ENCODE data around the gene SAMD4B. TPM values are rescaled to one million over a fixed set of nuclear protein-coding genes. Genes with fewer than 3 reads are reported as not detected.

Gene SAMD4B
- total and polyA plus RNA-seq, 12 donors = 35.5 to 92.8 (median 49.8) TPM

DNA sequence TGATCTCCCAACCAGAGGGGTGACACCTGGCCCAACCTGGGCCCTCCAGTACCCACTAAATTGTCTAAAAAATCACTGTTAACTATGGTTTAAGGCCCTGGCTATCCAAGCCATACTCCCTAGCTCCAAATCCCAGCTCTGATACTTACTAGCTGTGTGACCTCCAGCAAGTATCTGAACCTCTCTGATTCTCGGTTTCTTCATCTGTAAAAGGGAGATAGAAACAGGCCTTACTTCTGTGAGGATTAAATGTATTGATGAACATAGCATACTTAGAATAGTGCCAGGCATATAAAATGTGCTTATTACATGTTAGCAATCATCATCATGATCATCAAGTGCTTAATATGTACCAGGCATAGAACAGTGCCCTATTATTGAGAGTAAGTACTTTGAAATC, 26.3 kb upstream of the SAMD4B start:
- peaks cover 0 to 37% (median 2%) of the 10 kb centered on the region in 7 donors for H3K27me3 ChIP-seq
- intact Hi-C loops (cut with DNase I) = no loop called here
- H3K4me3 ChIP-seq = no peak overlapping the region
- peaks cover 0 to 26% (median 0%) of the 10 kb centered on the region in 9 donors for H3K36me3 ChIP-seq
- DNase-seq (no peak), ATAC-seq (no peak)
- 99 to 100% methylated on average over 1 of the region's 1 CpG for WGBS, 2 donors
- no peak overlapping the region for H3K27ac ChIP-seq
- H3K4me1 ChIP-seq = peaks cover 0 to 4% (median 0%) of the 10 kb centered on the region in 9 donors
- H3K9me3 ChIP-seq = no peaks in the 10 kb centered on the region
- TF ChIP-seq, protein P1, sequence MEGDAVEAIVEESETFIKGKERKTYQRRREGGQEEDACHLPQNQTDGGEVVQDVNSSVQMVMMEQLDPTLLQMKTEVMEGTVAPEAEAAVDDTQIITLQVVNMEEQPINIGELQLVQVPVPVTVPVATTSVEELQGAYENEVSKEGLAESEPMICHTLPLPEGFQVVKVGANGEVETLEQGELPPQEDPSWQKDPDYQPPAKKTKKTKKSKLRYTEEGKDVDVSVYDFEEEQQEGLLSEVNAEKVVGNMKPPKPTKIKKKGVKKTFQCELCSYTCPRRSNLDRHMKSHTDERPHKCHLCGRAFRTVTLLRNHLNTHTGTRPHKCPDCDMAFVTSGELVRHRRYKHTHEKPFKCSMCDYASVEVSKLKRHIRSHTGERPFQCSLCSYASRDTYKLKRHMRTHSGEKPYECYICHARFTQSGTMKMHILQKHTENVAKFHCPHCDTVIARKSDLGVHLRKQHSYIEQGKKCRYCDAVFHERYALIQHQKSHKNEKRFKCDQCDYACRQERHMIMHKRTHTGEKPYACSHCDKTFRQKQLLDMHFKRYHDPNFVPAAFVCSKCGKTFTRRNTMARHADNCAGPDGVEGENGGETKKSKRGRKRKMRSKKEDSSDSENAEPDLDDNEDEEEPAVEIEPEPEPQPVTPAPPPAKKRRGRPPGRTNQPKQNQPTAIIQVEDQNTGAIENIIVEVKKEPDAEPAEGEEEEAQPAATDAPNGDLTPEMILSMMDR (IDR thresholded peaks at IDR 0.05) = no peak

DNA sequence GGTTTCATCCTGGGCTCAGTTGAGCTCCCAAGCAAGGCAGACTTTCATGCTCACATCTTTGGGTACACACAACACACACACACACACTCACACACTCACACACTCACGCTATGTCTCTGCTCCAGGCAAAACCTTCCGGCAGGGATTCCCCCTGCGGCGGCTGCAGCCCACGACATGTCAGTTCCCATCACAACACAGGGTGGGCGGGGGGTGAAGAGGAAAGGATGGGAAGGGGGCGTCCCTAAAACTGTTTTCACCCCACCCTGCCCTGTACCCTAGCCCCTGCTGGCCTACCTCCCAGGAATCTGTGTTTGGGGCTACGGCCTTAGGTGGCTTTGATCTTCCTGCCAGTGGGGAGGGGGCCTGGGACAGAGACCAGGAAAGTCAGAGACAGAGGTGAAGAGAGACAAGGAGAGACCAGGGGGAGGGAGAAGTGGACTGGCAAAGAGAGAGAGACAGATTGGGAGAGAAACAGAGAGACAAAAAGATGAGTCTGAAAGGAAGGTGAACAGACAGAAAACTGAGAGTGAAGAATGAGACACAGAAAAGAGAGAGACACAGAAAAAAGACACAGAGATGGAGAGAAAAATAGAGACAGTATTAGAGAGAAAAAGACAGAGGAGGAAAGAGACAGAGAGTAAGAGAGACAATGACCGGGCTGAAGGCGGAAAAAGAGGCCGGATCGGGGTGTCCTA, 25.4 kb upstream of the SAMD4B start:
- no peak for ATAC-seq
- intact Hi-C loops (cut with DNase I) = no loop called here
- DNase-seq = no peak
- no peak overlapping the region for H3K4me3 ChIP-seq
- no peak overlapping the region for H3K27ac ChIP-seq
- peaks cover 0 to 34% (median 0%) of the 10 kb centered on the region in 7 donors for H3K27me3 ChIP-seq
- 87 to 92% methylated on average over 12 of the region's 12 CpGs for WGBS, 2 donors
- peaks cover 0 to 4% (median 0%) of the 10 kb centered on the region in 9 donors for H3K4me1 ChIP-seq
- TF ChIP-seq, protein P1 (IDR thresholded peaks at IDR 0.05) = no peak
- H3K9me3 ChIP-seq = no peaks in the 10 kb centered on the region
- H3K36me3 ChIP-seq = peaks cover 0 to 26% (median 0%) of the 10 kb centered on the region in 9 donors

DNA sequence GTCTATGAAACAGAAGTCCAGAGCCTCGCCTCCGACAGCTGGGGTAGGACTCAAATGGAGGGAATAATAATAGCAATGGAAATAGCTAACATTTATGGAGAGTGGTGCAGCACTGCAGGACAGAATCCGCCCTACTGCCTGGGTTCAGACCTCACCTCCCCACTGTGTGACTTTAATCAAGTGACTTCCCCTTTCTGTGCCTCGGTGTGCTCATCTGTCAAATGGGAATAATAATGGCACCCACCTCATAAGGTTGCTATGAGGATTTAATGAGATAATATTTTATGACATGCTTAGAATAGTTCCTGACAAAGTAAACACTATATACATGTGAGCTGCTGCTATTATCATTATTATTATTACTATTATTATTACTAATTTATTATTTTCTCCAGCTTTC, 24.7 kb upstream of the SAMD4B start:
- WGBS, 2 donors = 96 to 97% methylated on average over 4 of the region's 4 CpGs
- no peak for ATAC-seq
- TF ChIP-seq, protein P1 (IDR thresholded peaks at IDR 0.05) = no peak
- intact Hi-C loops (cut with DNase I) = no loop called here
- Histone ChIP-seq H3K27ac (no peak overlapping the region), H3K4me3 (no peak overlapping the region), H3K27me3 (peaks cover 0 to 27% (median 0%) of the 10 kb centered on the region in 7 donors), H3K36me3 (peaks cover 0 to 26% (median 0%) of the 10 kb centered on the region in 9 donors), H3K4me1 (peaks cover 0 to 4% (median 0%) of the 10 kb centered on the region in 9 donors), H3K9me3 (no peaks in the 10 kb centered on the region)
- DNase-seq = no peak

DNA sequence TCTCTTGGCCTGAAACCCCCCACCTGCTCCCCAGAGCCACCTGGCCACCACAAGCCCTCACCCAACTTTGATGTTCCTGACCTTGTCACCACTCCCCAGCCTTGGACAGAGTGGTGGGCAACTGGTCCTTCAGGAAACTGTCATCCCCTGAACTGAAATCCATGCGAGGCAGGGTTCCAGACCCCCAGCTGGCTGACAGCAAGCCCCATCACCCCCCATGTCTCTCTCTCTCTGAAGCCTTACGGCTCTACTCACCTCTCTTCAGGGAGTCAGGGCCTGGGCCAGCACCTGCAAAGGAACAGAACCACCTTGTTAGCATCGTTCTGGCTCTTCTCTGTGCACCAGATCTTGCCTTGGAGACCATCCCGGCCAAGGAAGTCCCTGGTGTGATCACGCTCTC, 24.1 kb upstream of the SAMD4B start:
- Histone ChIP-seq H3K9me3 (no peaks in the 10 kb centered on the region), H3K4me3 (no peak overlapping the region), H3K27ac (no peak overlapping the region), H3K27me3 (peaks cover 0 to 23% (median 0%) of the 10 kb centered on the region in 7 donors), H3K4me1 (peaks cover 0 to 4% (median 0%) of the 10 kb centered on the region in 9 donors), H3K36me3 (peaks cover 0 to 23% (median 0%) of the 10 kb centered on the region in 9 donors)
- DNase-seq = no peak
- intact Hi-C loops (cut with DNase I) = no loop called here
- ATAC-seq = no peak
- 93 to 96% methylated on average over 5 of the region's 5 CpGs for WGBS, 2 donors
- TF ChIP-seq, protein P1 (IDR thresholded peaks at IDR 0.05) = no peak

Measured in heart right ventricle (tissue), 16 donors.